Urinary bladder (tissue), 4 donors: Measurements from ENCODE around the gene SEC11A. TPM values are rescaled to one million over a fixed set of nuclear protein-coding genes. Genes with fewer than 3 reads are reported as not detected.
"Not testable (repeated sequence)": the region's sequence is repeated elsewhere in the genome, so short reads cannot be mapped to it uniquely, and the experiment has no call there.

Experiments used
- DNase-seq: peaks from one replicate; pipeline ENCODE4 v3.0.0-alpha.2; 2015; ENCODE audit errors: extremely low spot score
- H3K27ac ChIP-seq: one replicate; pipeline ENCODE4 v1.5.1; 2013; ENCODE audit warnings: low read depth, mild to moderate bottlenecking, moderate library complexity
- H3K36me3 ChIP-seq: one replicate; pipeline ENCODE4 v1.6.1; 2013; ENCODE audit warnings: mild to moderate bottlenecking, moderate library complexity; ENCODE audit not compliant: insufficient read depth
- H3K4me1 ChIP-seq: one replicate; pipeline ENCODE4 v1.6.1; 2013; ENCODE audit warnings: mild to moderate bottlenecking, moderate library complexity; ENCODE audit not compliant: insufficient read depth
- H3K4me3 ChIP-seq: one replicate; pipeline ENCODE4 v1.5.1; 2013; ENCODE audit warnings: low read depth, low read length
- WGBS: extraction: QIAGEN DNeasy Blood & Tissue Kit; methylation state at CpG from one replicate; pipeline ENCODE4 v1.1.7; 2013; 5-methylcytosine and 5-hydroxymethylcytosine counted together
- polyA plus RNA-seq: library from polyadenylated mRNA; stranded (reverse); fragments of 200-250 nt; gene quantifications from one replicate; pipeline ENCODE4 v1.2.3, GENCODE V29; 2013
- total RNA-seq: library from RNA; depleted of rRNA; stranded (reverse); fragments of >200 nt; gene quantifications from one replicate; pipeline ENCODE4 v1.2.3, GENCODE V29; 2014
- donor health status: healthy with polysubstance abuse.
- donor health status: healthy.

The SEC11A gene
- total and polyA plus RNA-seq, 2 donors: 152 to 164 TPM

DNA sequence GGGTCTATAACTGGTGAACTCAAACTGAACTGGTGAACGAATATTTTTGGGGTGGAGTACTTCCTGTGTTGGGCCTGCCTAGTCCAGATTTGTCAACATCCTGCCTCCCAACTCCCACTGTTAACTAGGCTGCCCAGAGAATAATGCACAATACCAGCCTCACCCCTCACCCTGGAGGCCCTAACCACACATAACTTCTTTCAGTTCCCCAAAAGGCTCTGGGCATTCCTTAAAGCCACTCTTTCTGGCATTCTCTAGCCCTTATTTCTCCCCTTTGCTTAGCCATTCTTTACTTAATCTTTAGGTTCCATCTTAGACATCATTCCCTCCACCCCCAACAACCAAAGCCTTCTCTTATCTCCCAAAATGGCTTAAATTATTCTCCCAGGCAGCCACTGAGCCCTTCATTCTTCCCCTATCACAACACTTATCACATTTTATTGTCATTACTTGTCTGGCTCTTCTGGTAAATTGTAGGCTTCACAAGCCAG is 9.1 kb upstream of the SEC11A start:
- Histone ChIP-seq H3K4me3 (no peak overlapping the region), H3K36me3 (no peaks in the 10 kb centered on the region), H3K4me1 (no peaks in the 10 kb centered on the region), H3K27ac (no peak overlapping the region)
- no peak for DNase-seq
- 23% methylated on average over 1 of the region's 1 CpG for WGBS

- Histone ChIP-seq H3K27ac (no peak overlapping the region), H3K4me3 (no peak overlapping the region), H3K4me1 (no peaks in the 10 kb centered on the region), H3K36me3 (no peaks in the 10 kb centered on the region)
- no peak for DNase-seq
- WGBS: 77% methylated on average over 2 of the region's 2 CpGs
These were observed 6.7 kb upstream of the SEC11A start for GRCh38 chr15:84722628-84723027.

GRCh38 chr15:84721371-84721770 is 5.4 kb upstream of the SEC11A start:
- Histone ChIP-seq H3K27ac (no peak overlapping the region), H3K4me1 (no peaks in the 10 kb centered on the region), H3K4me3 (no peak overlapping the region), H3K36me3 (no peaks in the 10 kb centered on the region)
- 59% methylated on average over 2 of the region's 2 CpGs for WGBS
- no peak for DNase-seq

- H3K27ac ChIP-seq: peak overlapping the region; percentile 92
- WGBS: under 1% methylated on average over 36 of the region's 36 CpGs
- H3K36me3 ChIP-seq: no peaks in the 10 kb centered on the region
- no peak for DNase-seq
- H3K4me1 ChIP-seq: no peaks in the 10 kb centered on the region
- H3K4me3 ChIP-seq: peak overlapping the region; percentile 55
These were observed 401 bp downstream of the SEC11A start for GRCh38 chr15:84715441-84716035.

- no peak for DNase-seq
- peaks cover 2% of the 10 kb centered on the region for H3K36me3 ChIP-seq
- 58% methylated on average over 3 of the region's 3 CpGs for WGBS
- H3K27ac ChIP-seq: no peak overlapping the region
- peak overlapping the region; percentile 55 for H3K4me3 ChIP-seq
- H3K4me1 ChIP-seq: no peaks in the 10 kb centered on the region
These were observed 1.1 kb downstream of the SEC11A start for GRCh38 chr15:84714821-84715220.

DNA sequence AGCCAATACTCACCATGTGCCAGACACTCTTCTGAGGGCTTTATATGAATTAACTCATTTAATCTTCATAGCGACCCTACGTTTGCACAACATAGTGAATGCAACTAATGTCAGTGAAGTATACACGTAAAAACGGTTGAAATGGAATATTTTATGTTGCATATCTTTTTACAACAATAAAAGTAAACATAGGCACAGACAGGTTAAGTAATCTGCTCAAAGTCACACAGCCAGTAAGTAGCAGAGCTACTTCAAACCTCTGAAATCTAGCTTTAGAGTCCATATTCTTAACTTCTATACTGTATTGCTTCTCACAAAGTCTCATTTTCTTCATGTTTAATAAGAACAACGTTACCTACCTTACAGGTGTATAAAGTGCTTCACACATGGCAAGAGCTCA is 1.6 kb downstream of the SEC11A start:
- H3K36me3 ChIP-seq: peaks cover 2% of the 10 kb centered on the region
- DNase-seq: no peak
- H3K27ac ChIP-seq: no peak overlapping the region
- H3K4me1 ChIP-seq: no peaks in the 10 kb centered on the region
- H3K4me3 ChIP-seq: no peak overlapping the region
- WGBS: 79% methylated on average over 5 of the region's 5 CpGs

- WGBS: 94% methylated on average over 5 of the region's 5 CpGs
- no peak overlapping the region for H3K27ac ChIP-seq
These were observed 12.1 kb downstream of the SEC11A start for GRCh38 chr15:84703808-84704207.

GRCh38 chr15:84702961-84703482 is 12.9 kb downstream of the SEC11A start:
- no peak for DNase-seq
- no peaks in the 10 kb centered on the region for H3K4me1 ChIP-seq
- H3K36me3 ChIP-seq: no peaks in the 10 kb centered on the region
- H3K4me3 ChIP-seq: no peak overlapping the region
- WGBS: 21% methylated on average over 4 of the region's 4 CpGs
- H3K27ac ChIP-seq: no peak overlapping the region

More at GRCh38 chr15:84703808-84704207, 12.1 kb downstream of the SEC11A start:
- no peaks in the 10 kb centered on the region for H3K4me1 ChIP-seq
- H3K4me3 ChIP-seq: no peak overlapping the region
- no peak for DNase-seq
- H3K36me3 ChIP-seq: no peaks in the 10 kb centered on the region

GRCh38 chr15:84699538-84700191 is 16.3 kb downstream of the SEC11A start:
- no peak overlapping the region for H3K4me3 ChIP-seq
- H3K27ac ChIP-seq: no peak overlapping the region
- no peaks in the 10 kb centered on the region for H3K36me3 ChIP-seq
- DNase-seq: no peak
- 92% methylated on average over 8 of the region's 8 CpGs for WGBS
- no peaks in the 10 kb centered on the region for H3K4me1 ChIP-seq

DNA sequence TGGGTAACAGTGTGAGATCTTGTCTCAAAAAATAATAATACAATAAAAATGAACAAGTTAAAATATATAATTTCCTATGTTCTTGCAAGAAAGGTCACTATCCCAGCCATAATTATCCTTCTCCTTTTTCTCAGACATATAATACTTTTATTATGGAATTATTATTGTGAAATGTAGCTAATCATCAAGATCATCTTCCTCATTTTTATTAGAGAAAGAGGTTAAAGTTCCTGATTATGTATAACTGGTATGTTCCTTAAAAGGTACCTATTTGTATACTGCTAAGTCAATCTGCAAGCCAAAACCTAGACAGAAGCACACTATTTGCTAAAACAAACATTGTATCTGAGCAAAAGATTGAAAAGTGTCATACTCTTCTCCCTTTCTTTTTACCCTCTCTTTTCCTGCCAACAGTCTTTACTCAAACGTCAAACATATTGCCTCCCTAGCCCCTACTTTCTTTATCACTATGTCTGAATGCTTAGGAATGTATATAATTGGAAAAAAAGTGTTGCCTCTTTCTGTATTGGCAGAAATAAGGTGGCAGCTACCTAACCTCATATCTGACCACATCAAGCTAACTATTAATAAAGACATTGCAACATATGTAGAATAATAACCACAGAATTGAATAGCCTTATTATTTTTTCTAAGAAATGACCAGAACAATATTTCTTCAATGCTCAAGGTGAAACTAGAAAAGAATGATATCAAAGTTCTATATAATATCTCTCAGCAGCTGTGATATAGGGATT is 18.5 kb downstream of the SEC11A start:
- no peaks in the 10 kb centered on the region for H3K36me3 ChIP-seq
- DNase-seq: no peak
- WGBS: 37% methylated on average over 1 of the region's 1 CpG
- no peaks in the 10 kb centered on the region for H3K4me1 ChIP-seq
- H3K27ac ChIP-seq: no peak overlapping the region
- H3K4me3 ChIP-seq: no peak overlapping the region

- Histone ChIP-seq H3K27ac (no peak overlapping the region), H3K36me3 (no peaks in the 10 kb centered on the region), H3K4me1 (no peaks in the 10 kb centered on the region), H3K4me3 (no peak overlapping the region)
- no peak for DNase-seq
- 77% methylated on average over 4 of the region's 4 CpGs for WGBS
These were observed 19.2 kb downstream of the SEC11A start for GRCh38 chr15:84696757-84697156.

GRCh38 chr15:84690342-84690741 is 25.6 kb downstream of the SEC11A start:
- peaks cover 2% of the 10 kb centered on the region for H3K36me3 ChIP-seq
- DNase-seq: no peak
- H3K27ac ChIP-seq: no peak overlapping the region
- 95% methylated on average over 8 of the region's 8 CpGs for WGBS
- H3K4me1 ChIP-seq: no peaks in the 10 kb centered on the region
- H3K4me3 ChIP-seq: no peak overlapping the region

- no peak overlapping the region for H3K27ac ChIP-seq
- peaks cover 2% of the 10 kb centered on the region for H3K36me3 ChIP-seq
- WGBS: 93% methylated on average over 4 of the region's 4 CpGs
- H3K4me1 ChIP-seq: no peaks in the 10 kb centered on the region
- H3K4me3 ChIP-seq: no peak overlapping the region
- DNase-seq: no peak
These were observed 26.1 kb downstream of the SEC11A start for GRCh38 chr15:84689858-84690257.

- not testable (repeated sequence) for H3K27ac ChIP-seq, H3K4me1 ChIP-seq, DNase-seq, H3K36me3 ChIP-seq, H3K4me3 ChIP-seq
- WGBS: 89% methylated on average over 7 of the region's 7 CpGs
These were observed 29.5 kb downstream of the SEC11A start for GRCh38 chr15:84686446-84686845.
